NCI-H774 (cell line): ENCODE data around the gene RBM34.
"Not testable (repeated sequence)": the region's sequence is repeated elsewhere in the genome, so short reads cannot be mapped to it uniquely, and the experiment has no call there.

Source experiments
- DNase-seq: peaks from one replicate; lab custom pipeline; 2025; lab: John Stamatoyannopoulos, UW

Gene RBM34

GRCh38 chr1:235112297-235113182 lies 48.5 kb downstream of the RBM34 start:
- no peak for DNase-seq

GRCh38 chr1:235111107-235111506 lies 49.9 kb downstream of the RBM34 start:
- DNase-seq = no peak

- no peak for DNase-seq
These were observed 52.2 kb downstream of the RBM34 start for GRCh38 chr1:235108876-235109275.

GRCh38 chr1:235108185-235108593 lies 52.9 kb downstream of the RBM34 start:
- DNase-seq = no peak

DNA sequence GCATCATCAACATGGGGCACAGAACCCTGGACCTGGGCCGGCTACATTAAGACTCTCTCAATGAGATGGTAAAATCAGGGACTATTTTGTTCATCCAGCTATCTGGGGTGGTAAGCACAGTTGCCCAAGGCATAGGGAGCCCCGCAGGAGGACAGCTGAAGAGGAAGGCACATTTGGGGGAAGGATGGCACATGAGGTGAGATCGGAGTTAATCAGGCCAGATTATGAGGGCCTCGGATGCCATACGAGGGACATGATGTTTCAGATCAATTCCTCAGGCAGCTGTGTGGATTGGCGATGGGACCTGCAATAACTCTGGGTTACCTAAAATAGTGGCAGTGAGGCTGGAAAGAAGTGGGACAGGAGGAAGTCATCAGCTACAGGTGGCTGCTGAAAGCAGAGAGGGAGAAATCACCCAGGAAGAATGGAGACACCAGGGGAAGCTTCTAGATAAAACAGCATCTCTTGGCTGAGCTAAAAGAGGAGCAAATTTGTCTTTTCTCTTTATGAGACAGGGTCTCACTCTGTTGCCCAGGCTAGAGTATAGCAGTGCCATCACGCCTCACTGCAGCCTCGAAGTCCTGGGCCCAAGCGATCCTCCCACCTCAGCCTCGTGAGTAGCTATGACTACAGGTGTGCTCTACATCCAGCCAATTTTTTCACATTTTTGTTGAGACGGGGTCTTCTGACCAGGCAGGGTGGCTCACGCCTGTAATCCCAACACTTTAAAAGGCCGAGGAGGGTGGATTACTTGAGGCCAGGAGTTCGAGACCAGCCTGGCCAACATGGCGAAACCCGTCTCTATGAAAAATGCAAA lies 53.5 kb downstream of the RBM34 start:
- no peak for DNase-seq

GRCh38 chr1:235106457-235106856 lies 54.6 kb downstream of the RBM34 start:
- DNase-seq = no peak

DNA sequence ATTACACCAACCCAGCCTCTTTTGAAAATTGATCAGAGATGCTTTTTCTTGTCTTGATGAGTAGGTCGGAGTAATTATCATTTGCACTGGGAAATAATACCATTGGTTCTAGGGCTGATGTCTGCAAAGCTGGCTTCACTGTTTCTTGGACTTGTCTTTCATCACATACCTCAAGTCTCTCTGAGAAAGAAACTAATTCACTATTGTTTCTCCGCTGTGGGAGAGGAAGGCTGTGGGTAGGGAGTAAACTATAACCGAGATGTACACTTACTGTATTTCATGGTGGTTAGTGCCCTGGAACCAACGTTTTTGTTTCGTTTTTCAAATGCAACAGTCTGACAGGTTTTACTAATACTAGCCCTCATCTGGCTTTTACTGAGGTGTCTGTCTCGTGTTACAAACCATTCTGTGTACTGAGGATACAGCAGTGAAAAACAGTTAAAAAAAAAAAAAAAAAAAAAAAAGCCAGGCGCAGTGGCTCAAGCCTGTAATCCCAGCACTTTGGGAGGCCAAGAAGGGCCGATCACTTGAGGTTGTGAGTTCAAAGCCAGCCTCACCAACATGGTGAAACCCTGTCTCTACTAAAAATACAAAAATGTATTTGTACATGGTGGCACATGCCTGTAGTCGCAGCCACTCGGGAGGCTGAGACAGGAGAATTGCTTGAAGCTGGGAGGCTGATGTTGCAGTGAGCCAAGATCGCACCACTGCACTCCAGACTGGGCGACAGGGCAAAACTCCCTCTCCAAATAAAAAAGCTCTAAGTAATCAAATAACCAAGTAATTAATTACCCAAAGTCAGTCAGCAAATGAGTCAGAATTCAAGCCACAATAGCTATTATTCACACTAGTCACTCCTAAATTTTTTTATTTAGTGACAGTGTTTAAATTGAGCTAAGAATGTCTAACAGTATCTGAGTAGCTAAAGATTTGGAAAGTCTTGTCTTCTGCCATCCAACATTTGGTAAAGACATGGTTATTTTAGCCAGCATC lies 55.7 kb downstream of the RBM34 start:
- no peak for DNase-seq

DNA sequence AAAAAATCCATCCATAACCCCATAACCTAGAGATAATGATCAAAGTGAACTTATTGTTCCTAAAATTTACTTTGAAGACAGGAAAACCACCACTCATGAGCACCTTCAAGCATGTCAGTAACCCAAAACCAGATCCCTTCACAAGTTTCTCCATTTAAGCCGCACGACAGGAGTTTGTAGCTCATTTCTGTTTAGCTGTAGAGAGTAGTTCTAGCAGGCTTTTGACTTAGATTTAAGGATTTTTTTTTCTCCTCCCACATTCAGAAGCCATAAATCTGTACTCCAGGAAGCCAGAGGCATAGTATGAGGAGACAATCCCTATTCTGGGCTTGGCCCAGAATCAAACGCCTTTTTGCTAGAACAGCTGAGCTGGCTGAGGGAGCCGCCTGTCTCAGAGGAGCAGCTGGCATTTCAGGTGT lies 58.0 kb downstream of the RBM34 start:
- no peak for DNase-seq

- no peak for DNase-seq
These were observed 58.8 kb downstream of the RBM34 start for GRCh38 chr1:235102259-235102582.

GRCh38 chr1:235101558-235102258 lies 59.3 kb downstream of the RBM34 start:
- DNase-seq = no peak

DNA sequence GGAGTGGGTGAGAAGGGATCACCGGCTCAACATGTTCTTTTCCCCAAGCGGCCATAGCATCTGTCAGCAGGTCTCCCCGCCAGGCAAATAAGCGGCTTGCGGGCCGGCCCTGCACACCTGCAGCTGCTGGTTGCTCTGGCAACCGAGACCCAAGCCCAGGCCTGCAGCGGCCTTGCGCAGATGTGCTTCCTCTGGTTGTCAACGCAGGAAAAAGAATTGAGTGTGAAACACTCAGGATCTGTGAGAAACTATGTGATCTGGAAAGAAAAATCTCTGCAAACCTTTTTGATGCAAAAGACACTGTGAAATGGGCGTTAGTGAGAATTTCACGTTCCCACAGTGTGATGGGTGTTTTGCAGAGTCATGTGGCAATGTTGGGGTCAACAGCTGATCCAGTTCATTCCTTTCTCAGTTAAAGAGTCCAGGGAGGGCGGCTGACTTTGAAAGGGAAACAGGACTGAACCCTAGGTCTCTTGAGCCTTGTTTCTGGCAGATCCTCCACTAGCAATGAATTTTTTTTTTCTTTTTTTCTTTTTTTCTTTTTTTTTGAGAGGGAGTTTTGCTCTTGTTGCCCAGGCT lies 60.8 kb downstream of the RBM34 start:
- no peak for DNase-seq

GRCh38 chr1:235098991-235099390 lies 62.1 kb downstream of the RBM34 start:
- no peak for DNase-seq

DNA sequence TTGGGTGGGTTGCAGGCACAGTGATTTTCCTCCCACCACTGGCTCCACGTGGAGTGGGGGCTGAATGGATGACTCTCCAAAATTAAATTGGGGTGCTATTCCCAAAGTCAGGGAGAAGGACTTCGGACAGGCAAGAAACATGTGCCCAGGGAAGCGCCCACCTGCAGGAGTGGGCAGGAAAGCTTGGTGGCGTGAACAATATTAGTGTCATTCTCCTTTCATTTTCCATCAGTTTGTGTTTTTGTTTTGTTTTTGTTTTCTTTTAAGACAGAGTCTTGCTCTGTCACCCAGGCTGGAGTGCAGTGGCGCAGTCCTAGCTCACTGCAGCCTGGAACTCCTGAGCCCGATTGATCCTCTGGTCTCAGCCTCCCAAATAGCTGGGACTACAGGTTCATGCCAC lies 62.5 kb downstream of the RBM34 start:
- DNase-seq = no peak

DNA sequence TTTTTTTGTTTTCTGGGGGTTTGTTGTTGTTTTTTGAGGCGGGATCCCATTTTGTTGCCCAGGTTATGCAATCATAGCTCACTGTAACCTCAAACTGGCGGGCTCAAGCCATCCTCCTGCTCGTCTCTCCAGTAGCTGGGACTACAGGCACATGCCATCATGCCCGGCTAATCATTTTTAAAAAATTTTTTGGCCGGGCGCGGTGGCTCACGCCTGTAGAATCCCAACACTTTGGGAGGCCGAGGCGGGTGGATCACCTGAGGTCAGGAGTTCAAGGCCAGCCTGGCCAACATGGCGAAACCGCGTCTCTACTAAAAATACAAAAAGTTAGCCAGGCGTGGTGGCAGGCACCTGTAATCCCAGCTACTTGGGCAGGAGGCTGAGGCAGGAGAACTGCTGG lies 63.5 kb downstream of the RBM34 start:
- not testable (repeated sequence) for DNase-seq

DNA sequence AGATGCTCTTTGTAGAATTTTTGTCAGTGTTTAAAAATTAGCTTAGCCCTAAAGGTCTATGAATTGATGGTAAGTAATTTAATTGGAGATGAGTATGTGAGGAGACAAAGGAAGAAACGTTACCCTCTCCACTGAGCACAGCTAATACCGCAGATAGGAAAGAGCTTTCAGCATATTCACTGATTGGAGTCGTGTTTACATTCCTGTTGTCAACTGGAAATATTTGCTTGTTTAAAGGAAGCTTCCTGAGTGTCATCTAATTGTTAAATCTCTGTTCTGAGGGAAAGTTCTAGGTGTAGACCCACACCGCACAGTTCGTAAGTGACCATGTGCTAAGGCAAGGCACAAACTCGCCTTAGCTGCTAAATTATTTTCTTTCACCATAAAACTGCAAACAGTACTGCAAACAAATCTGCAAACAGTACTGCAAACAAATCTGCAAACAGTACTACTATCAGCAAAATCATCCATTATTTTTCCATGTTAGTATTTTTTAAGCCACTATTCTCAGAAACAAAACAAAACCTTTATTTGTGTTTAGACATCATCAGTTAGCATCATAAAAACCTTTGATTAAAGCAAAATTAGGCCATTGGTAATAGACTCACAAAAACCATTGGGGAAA lies 65.0 kb downstream of the RBM34 start:
- no peak for DNase-seq

GRCh38 chr1:235093696-235094592 lies 67.1 kb downstream of the RBM34 start:
- peak; percentile 72 for DNase-seq

- no peak for DNase-seq
These were observed 67.9 kb downstream of the RBM34 start for GRCh38 chr1:235093013-235093695.

DNA sequence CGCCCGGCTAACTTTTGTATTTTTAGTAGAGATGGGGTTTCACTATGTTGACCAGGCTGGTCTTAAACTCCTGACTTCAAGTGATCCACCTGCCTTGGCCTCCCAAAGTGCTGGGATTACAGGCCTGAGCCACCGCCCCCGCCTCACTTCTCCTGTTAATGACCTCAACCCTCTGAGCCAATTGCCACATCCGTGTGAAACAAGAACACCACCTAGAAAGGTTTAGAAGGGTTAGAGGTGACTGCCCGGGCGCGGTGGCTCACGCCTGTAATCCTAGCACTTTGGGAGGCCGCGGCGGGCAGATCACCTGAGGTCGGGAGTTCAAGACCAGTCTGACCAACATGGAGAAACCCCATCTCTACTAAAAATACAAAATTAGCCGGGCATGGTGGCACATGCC lies 68.6 kb downstream of the RBM34 start:
- DNase-seq = not testable (repeated sequence)

DNA sequence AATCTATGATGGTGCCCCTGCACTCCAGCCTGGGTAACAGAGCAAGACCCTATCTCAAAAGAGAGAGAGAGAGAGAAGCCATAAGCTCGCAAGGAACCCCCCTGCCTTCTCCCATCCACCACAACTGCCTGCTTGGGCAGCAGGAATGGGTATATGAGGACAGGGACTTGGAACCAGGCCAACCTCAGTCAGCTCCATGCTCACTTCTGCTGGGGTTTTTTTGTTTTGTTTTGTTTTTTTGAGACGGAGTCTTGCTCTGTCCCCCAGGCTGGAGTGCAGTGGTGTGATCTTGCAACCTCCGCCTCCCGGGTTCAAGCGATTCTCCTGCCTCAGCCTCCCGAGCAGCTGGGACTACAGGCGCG lies 69.0 kb downstream of the RBM34 start:
- not testable (repeated sequence) for DNase-seq
